HG03159 (cell line): ENCODE data around the gene KAZN.

ENCODE experiments used
- ATAC-seq: cut with Tn5 transposase; IDR thresholded peaks from one replicate; pipeline ENCODE4 v1.9.1; 2021; ENCODE audit warnings: mild to moderate bottlenecking, moderate library complexity; ENCODE audit not compliant: unreplicated experiment

Gene KAZN

GRCh38 chr1:14612256-14612655 lies 13.8 kb downstream of the KAZN start:
- no peak for ATAC-seq

GRCh38 chr1:14613926-14614325 lies 15.4 kb downstream of the KAZN start:
- ATAC-seq: no peak

- ATAC-seq: no peak
Measured at GRCh38 chr1:14614341-14614740, 15.9 kb downstream of the KAZN start.

- no peak for ATAC-seq
Measured at GRCh38 chr1:14615549-14616218, 17.2 kb downstream of the KAZN start.

GRCh38 chr1:14616632-14617396 lies 18.3 kb downstream of the KAZN start:
- ATAC-seq: no peak

GRCh38 chr1:14617791-14618190 lies 19.3 kb downstream of the KAZN start:
- no peak for ATAC-seq

- no peak for ATAC-seq
Measured at GRCh38 chr1:14620941-14621340, 22.5 kb downstream of the KAZN start.

- no peak for ATAC-seq
Measured at GRCh38 chr1:14623090-14623489, 24.6 kb downstream of the KAZN start.

GRCh38 chr1:14624941-14625340 lies 26.5 kb downstream of the KAZN start:
- ATAC-seq: no peak

GRCh38 chr1:14625572-14625971 lies 27.1 kb downstream of the KAZN start:
- ATAC-seq: no peak

GRCh38 chr1:14625996-14626395 lies 27.5 kb downstream of the KAZN start:
- ATAC-seq: no peak

- no peak for ATAC-seq
Measured at GRCh38 chr1:14626869-14627607, 28.6 kb downstream of the KAZN start.

GRCh38 chr1:14627608-14628489 lies 29.4 kb downstream of the KAZN start:
- ATAC-seq: no peak

- no peak for ATAC-seq
Measured at GRCh38 chr1:14629363-14630014, 31.0 kb downstream of the KAZN start.

GRCh38 chr1:14630986-14631385 lies 32.5 kb downstream of the KAZN start:
- ATAC-seq: no peak

GRCh38 chr1:14631421-14631820 lies 32.9 kb downstream of the KAZN start:
- ATAC-seq: no peak

GRCh38 chr1:14634486-14634885 lies 36.0 kb downstream of the KAZN start:
- ATAC-seq: no peak

GRCh38 chr1:14635421-14635820 lies 36.9 kb downstream of the KAZN start:
- ATAC-seq: no peak

- no peak for ATAC-seq
Measured at GRCh38 chr1:14636897-14637632, 38.6 kb downstream of the KAZN start.
